Omental fat pad (tissue), 4 donors: ENCODE data around the gene DLGAP1. TPM values are rescaled to one million over a fixed set of nuclear protein-coding genes. Genes with fewer than 3 reads are reported as not detected.

Experiments
- ATAC-seq: fragments of 150-250 bp; one replicate; pipeline ENCODE4 v1.9.1; 2016; ENCODE audit warnings: mild to moderate bottlenecking, moderate library complexity; ENCODE audit not compliant: low FRiP score
- DNase-seq: peaks from one replicate; pipeline ENCODE4 v3.0.0-alpha.2; 2019; ENCODE audit warnings: low spot score
- CTCF ChIP-seq, 3 donors: fragments of 450-650 bp; IDR thresholded peaks; one replicate each; pipeline ENCODE4 v1.5.1; 2016 to 2017; ENCODE audit warnings: antibody characterized with exemption in 3 of 3, mild to moderate bottlenecking in 3 of 3, moderate library complexity in 2 of 3
- total RNA-seq, 4 donors: library from RNA; depleted of rRNA; stranded (reverse); fragments of >200 nt; gene quantifications; one replicate each; pipeline ENCODE4 v1.1.0, GENCODE V29; 2016

Gene DLGAP1
- total RNA-seq, 4 donors from 2014 or later = 1.5 to 8.0 (median 5.4) TPM

GRCh38 chr18:4283746-4284291, 171.3 kb downstream of the DLGAP1 start:
- no peak for TF ChIP-seq CTCF (IDR thresholded peaks at IDR 0.05)
- no peak for ATAC-seq
- no peak for DNase-seq

GRCh38 chr18:4282954-4283353, 172.2 kb downstream of the DLGAP1 start:
- no peak for ATAC-seq
- DNase-seq = no peak
- no peak for TF ChIP-seq CTCF (IDR thresholded peaks at IDR 0.05)

GRCh38 chr18:4276953-4277585, 178.0 kb downstream of the DLGAP1 start:
- TF ChIP-seq CTCF (IDR thresholded peaks at IDR 0.05) = no peak
- ATAC-seq (no peak), DNase-seq (no peak)

GRCh38 chr18:4271952-4272351, 183.2 kb downstream of the DLGAP1 start:
- DNase-seq = no peak

GRCh38 chr18:4270988-4271387, 184.1 kb downstream of the DLGAP1 start:
- no peak for TF ChIP-seq CTCF (IDR thresholded peaks at IDR 0.05)
- no peak for ATAC-seq
- DNase-seq = no peak

More at GRCh38 chr18:4271952-4272351, 183.2 kb downstream of the DLGAP1 start:
- TF ChIP-seq CTCF (IDR thresholded peaks at IDR 0.05) = no peak
- ATAC-seq = no peak

GRCh38 chr18:4270016-4270415, 185.1 kb downstream of the DLGAP1 start:
- no peak for DNase-seq
- ATAC-seq = no peak
- TF ChIP-seq CTCF (IDR thresholded peaks at IDR 0.05) = no peak

GRCh38 chr18:4267641-4268040, 187.5 kb downstream of the DLGAP1 start:
- ATAC-seq = no peak
- TF ChIP-seq CTCF (IDR thresholded peaks at IDR 0.05) = no peak
- no peak for DNase-seq
